Heart right ventricle (tissue), 16 donors: ENCODE measurements around the gene CORO2B. TPM values are rescaled to one million over a fixed set of nuclear protein-coding genes. Genes with fewer than 3 reads are reported as not detected.

ENCODE experiments used
- ATAC-seq, 8 donors: fragments of 200-7000 bp; cut with Tn5 transposase; one replicate each; pipeline ENCODE4 v1.9.1; 2020; ENCODE audit warnings: mild to moderate bottlenecking in 8 of 8, moderate library complexity in 8 of 8, moderate number of reproducible peaks in 1 of 8
- DNase-seq, 2 donors: peaks; one replicate each; pipeline ENCODE4 v3.0.0-alpha.2; 2020
- H3K27ac ChIP-seq, 10 donors: fragments of 200-600 bp; sonication (generic) in 2 of 10; one replicate each; pipeline versions ENCODE4 v1.5.0 to v1.8.0; 2020 to 2022; ENCODE audit warnings: mild to moderate bottlenecking in 3 of 10
- H3K27me3 ChIP-seq, 7 donors: fragments of 200-600 bp; one replicate each; pipeline ENCODE4 v1.8.0; 2021 to 2022; ENCODE audit warnings: mild to moderate bottlenecking in 2 of 7
- H3K36me3 ChIP-seq, 9 donors: fragments of 200-600 bp; sonication (generic) in 1 of 9; one replicate each; pipeline versions ENCODE4 v1.5.0 to v1.8.0; 2020 to 2022; ENCODE audit warnings: mild to moderate bottlenecking in 2 of 9
- H3K4me1 ChIP-seq, 9 donors: fragments of 200-600 bp; sonication (generic) in 1 of 9; one replicate each; pipeline versions ENCODE4 v1.5.0 to v1.8.0; 2020 to 2022; ENCODE audit warnings: mild to moderate bottlenecking in 4 of 9
- H3K4me3 ChIP-seq, 10 donors: fragments of 200-600 bp; sonication (generic) in 2 of 10; one replicate each; pipeline versions ENCODE4 v1.5.0 to v1.8.0; 2020 to 2022; ENCODE audit warnings: mild to moderate bottlenecking in 7 of 10, moderate library complexity in 2 of 10
- H3K9me3 ChIP-seq, 11 donors: fragments of 200-600 bp in 10 of 11; sonication (generic) in 2 of 11; one replicate each; pipeline versions ENCODE4 v1.5.0 to v1.8.0; 2013 to 2022; ENCODE audit warnings: mild to moderate bottlenecking in 2 of 11, control low read depth in 1 of 11, moderate library complexity in 1 of 11
- CTCF ChIP-seq, 9 donors: fragments of 200-600 bp; sonication (generic) in 2 of 9; IDR thresholded peaks; one replicate each; pipeline versions ENCODE4 v1.5.0 to v1.8.0; 2021 to 2022; ENCODE audit warnings: antibody characterized with exemption in 9 of 9, mild to moderate bottlenecking in 5 of 9, moderate library complexity in 1 of 9
- WGBS, 2 donors: extraction: QIAGEN DNeasy Blood & Tissue Kit; methylation state at CpG; one replicate each; pipeline ENCODE4 v1.1.7; 2013; ENCODE audit warnings: inconsistent platforms in 1 of 2; 5-methylcytosine and 5-hydroxymethylcytosine counted together
- intact Hi-C, 10 donors: fragments of 100-400 bp; cut with DNase I; formaldehyde crosslinking; loops; one replicate each; pipeline versions ENCODE4 v1.11.1 to v1.14.2; 2022
- polyA plus RNA-seq, 2 donors: library from polyadenylated mRNA; stranded (reverse); fragments of 200-250 nt; gene quantifications; one replicate each; pipeline ENCODE4 v1.2.3, GENCODE V29; 2013
- total RNA-seq, 10 donors: library from RNA; stranded (reverse); fragmentation: NEBNext Ultra II Directional in 3 of 10; extraction: Animal tissue kit (Norgen Biotek cat#: 25700) in 3 of 10; gene quantifications; one replicate each; pipeline versions ENCODE4 v1.2.1 to v1.2.4, GENCODE V29; 2021 to 2023
- donor health status: Arrhythmogenic right ventricular cardiomyopathy.
- donor health status: ischemic (EF 13 %, LVEDD 7.1; RV severe dilation, severe dysfunction).
- donor health status: healthy with polysubstance abuse.
- donor health status: DM: no; HTN: yes; CAD: no.
- donor health status: DM: no; HTN: no; CAD: no.
- donor health status: ischemic (EF 25% LVEDD 6.9; RV normal size, moderate dysfunction).
- donor health status: ischemic (EF 25% LVEDD 5.7; RV mildly dilated, moderate dysfunction).
- donor health status: healthy.
- donor health status: DM: yes; HTN: yes; CAD: no.
- donor health status: Ischemic cardiomyopathy.
- donor health status: ischemic (EF 35%, LVEDD 5.7; RV mildly dilated, moderate dysfunction).
- donor health status: nonischemic (EF 11% LVEDD 7.7; RV severe dilation, severe dysfunction).
- donor health status: DM: yes; HTN: yes; CAD: no.
- donor health status: PGD.
- donor health status: ischemic (EF 29% LVEDD 5.4; RV normal size, mild dysfunction).
- donor health status: nonischemic (EF 23%, LVEDD 6.1; RV moderate dilation, normal function).

The CORO2B gene
- total and polyA plus RNA-seq, 12 donors = 2.6 to 8.1 (median 4.5) TPM

- Histone ChIP-seq H3K4me1 (peaks cover 10 to 68% (median 44%) of the 10 kb centered on the region in 9 donors), H3K36me3 (no peaks in the 10 kb centered on the region), H3K4me3 (no peak overlapping the region), H3K27ac (peak overlapping the region in 1 of 10 donors; percentile 49), H3K9me3 (no peaks in the 10 kb centered on the region), H3K27me3 (no peaks in the 10 kb centered on the region)
- intact Hi-C loops = loop anchor here in 1 of 10 donors (1.0 kb wide), 1 partner anchor 44 kb away; no protein-coding TSS in a partner anchor
- no peak for DNase-seq
- ATAC-seq = no peak
- no peak for TF ChIP-seq CTCF (IDR thresholded peaks at IDR 0.05)
- 92% methylated on average over 9 of the region's 9 CpGs for WGBS, 2 donors
Measured at GRCh38 chr15:68590721-68591389, 12.1 kb downstream of the CORO2B start.

- no peaks in the 10 kb centered on the region for H3K27me3 ChIP-seq
- WGBS, 2 donors = 94 to 96% methylated on average over 4 of the region's 4 CpGs
- no peak overlapping the region for H3K27ac ChIP-seq
- H3K4me1 ChIP-seq = peaks cover 10 to 69% (median 43%) of the 10 kb centered on the region in 9 donors
- no peaks in the 10 kb centered on the region for H3K9me3 ChIP-seq
- intact Hi-C loops = no loop called here
- ATAC-seq (no peak), DNase-seq (no peak)
- TF ChIP-seq CTCF (IDR thresholded peaks at IDR 0.05) = no peak
- H3K36me3 ChIP-seq = no peaks in the 10 kb centered on the region
- no peak overlapping the region for H3K4me3 ChIP-seq
Measured at GRCh38 chr15:68592054-68592453, 13.3 kb downstream of the CORO2B start.

- 92 to 97% methylated on average over 3 of the region's 3 CpGs for WGBS, 2 donors
- Histone ChIP-seq H3K36me3 (no peaks in the 10 kb centered on the region), H3K27me3 (no peaks in the 10 kb centered on the region), H3K4me3 (no peak overlapping the region), H3K9me3 (no peaks in the 10 kb centered on the region), H3K27ac (no peak overlapping the region), H3K4me1 (peaks cover 10 to 69% (median 48%) of the 10 kb centered on the region in 9 donors)
- intact Hi-C loops = no loop called here
- no peak for TF ChIP-seq CTCF (IDR thresholded peaks at IDR 0.05)
- ATAC-seq = no peak
- no peak for DNase-seq
Measured at GRCh38 chr15:68592544-68592943, 13.8 kb downstream of the CORO2B start.

GRCh38 chr15:68593341-68593740 lies 14.5 kb downstream of the CORO2B start:
- H3K27ac ChIP-seq = no peak overlapping the region
- peaks cover 13 to 69% (median 48%) of the 10 kb centered on the region in 9 donors for H3K4me1 ChIP-seq
- H3K9me3 ChIP-seq = no peaks in the 10 kb centered on the region
- H3K27me3 ChIP-seq = no peaks in the 10 kb centered on the region
- DNase-seq (no peak), ATAC-seq (no peak)
- no peak for TF ChIP-seq CTCF (IDR thresholded peaks at IDR 0.05)
- H3K36me3 ChIP-seq = no peaks in the 10 kb centered on the region
- H3K4me3 ChIP-seq = no peak overlapping the region
- 64 to 73% methylated on average over 1 of the region's 1 CpG for WGBS, 2 donors
- intact Hi-C loops = no loop called here
